ENCODE measurements around the gene KIF13A. TPM values are rescaled to one million over a fixed set of nuclear protein-coding genes. Genes with fewer than 3 reads are reported as not detected.
A peak's percentile ranks its signal among the peaks of the same experiment; 100 is the strongest.
"Not testable (repeated sequence)": the region's sequence is repeated elsewhere in the genome, so short reads cannot be mapped to it uniquely, and the experiment has no call there.

The KIF13A gene
- total RNA-seq, 3 donors from 2014 or later = 40.0 to 60.4 (median 49.6) TPM

DNA sequence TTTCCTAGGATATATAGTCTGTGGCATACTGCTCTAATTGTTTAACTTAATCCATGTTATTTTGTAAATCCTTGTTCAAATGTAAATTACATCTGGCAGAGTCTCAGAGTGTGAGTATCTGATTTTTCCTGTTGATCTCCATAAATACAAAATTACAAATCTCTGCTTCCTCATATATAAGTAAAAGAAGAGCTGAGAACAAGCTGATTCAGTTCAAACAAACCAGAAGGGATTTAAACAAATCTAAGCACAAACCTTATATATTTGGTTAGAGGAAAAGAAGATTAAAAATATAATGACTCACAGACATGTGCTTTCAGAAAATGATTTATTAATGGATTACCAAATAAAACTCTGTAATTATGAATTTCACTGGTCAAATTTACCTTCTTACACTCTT is 37.3 kb downstream of the KIF13A start:
- intact Hi-C loops (cut with DNase I; ENCODE audit: low total_unique reads) = no loop called here
- DNase-seq (ENCODE audit: low spot score in 2 of 2) = no peak

DNA sequence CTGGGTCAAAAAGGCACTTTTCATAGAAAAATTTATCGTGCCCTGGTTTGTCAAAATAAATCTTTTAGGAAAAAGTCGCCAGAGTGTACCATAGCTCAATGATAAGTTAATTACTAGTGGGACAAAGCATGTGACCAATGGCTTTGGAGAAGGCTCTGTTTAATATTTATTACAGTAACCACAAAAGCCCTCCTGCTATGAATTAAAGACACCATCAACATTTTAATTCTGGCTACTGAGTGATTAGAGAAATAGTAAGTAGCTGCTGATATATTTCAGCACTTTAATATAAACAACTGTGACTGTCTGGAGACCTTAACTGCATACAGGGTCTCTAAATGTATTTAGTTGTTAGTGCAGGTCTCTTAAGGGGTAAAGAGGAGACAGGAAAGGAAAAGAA is 38.3 kb downstream of the KIF13A start:
- Histone ChIP-seq H3K36me3 (no peaks in the 10 kb centered on the region), H3K27ac (no peak overlapping the region), H3K27me3 (no peaks in the 10 kb centered on the region), H3K4me1 (no peaks in the 10 kb centered on the region), H3K9me3 (no peaks in the 10 kb centered on the region), H3K4me3 (no peak overlapping the region)
- intact Hi-C loops (cut with DNase I; ENCODE audit: low total_unique reads) = no loop called here
- TF ChIP-seq POLR2A (IDR thresholded peaks at IDR 0.05) (no peak), POLR2AphosphoS5 (IDR thresholded peaks at IDR 0.05) (no peak)
- TF ChIP-seq, protein P1, sequence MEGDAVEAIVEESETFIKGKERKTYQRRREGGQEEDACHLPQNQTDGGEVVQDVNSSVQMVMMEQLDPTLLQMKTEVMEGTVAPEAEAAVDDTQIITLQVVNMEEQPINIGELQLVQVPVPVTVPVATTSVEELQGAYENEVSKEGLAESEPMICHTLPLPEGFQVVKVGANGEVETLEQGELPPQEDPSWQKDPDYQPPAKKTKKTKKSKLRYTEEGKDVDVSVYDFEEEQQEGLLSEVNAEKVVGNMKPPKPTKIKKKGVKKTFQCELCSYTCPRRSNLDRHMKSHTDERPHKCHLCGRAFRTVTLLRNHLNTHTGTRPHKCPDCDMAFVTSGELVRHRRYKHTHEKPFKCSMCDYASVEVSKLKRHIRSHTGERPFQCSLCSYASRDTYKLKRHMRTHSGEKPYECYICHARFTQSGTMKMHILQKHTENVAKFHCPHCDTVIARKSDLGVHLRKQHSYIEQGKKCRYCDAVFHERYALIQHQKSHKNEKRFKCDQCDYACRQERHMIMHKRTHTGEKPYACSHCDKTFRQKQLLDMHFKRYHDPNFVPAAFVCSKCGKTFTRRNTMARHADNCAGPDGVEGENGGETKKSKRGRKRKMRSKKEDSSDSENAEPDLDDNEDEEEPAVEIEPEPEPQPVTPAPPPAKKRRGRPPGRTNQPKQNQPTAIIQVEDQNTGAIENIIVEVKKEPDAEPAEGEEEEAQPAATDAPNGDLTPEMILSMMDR (IDR thresholded peaks at IDR 0.05) = no peak
- no peak for DNase-seq (ENCODE audit: low spot score in 2 of 2)

More for the DNA sequence above, 37.3 kb downstream of the KIF13A start:
- H3K4me1 ChIP-seq = no peaks in the 10 kb centered on the region
- no peak for TF ChIP-seq POLR2A (IDR thresholded peaks at IDR 0.05)
- TF ChIP-seq POLR2AphosphoS5 (IDR thresholded peaks at IDR 0.05) = no peak
- TF ChIP-seq, protein P1 (IDR thresholded peaks at IDR 0.05) = no peak
- no peak overlapping the region for H3K4me3 ChIP-seq
- peak overlapping the region in 1 of 2 donors; percentile 8 for H3K27ac ChIP-seq
- no peaks in the 10 kb centered on the region for H3K27me3 ChIP-seq
- H3K9me3 ChIP-seq = no peaks in the 10 kb centered on the region
- no peaks in the 10 kb centered on the region for H3K36me3 ChIP-seq

DNA sequence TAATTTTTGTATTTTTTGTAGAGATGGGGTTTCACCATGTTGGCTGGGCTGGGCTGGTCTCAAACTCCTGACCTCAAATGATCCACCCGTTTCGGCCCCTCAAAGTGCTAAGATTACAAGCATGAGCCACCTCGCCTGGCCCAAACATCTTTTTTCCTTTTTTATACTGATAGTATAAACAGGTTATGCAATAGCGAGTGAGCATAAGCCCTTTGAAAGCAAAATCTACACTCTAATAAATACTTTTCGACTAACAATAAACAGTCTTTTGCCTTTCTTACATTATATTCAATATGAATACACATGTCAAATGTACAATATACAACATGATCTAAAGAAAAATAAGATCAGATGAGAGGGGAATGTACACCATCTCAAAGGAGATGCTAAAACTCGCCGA is 38.7 kb downstream of the KIF13A start:
- DNase-seq (ENCODE audit: low spot score in 2 of 2) = no peak
- Histone ChIP-seq H3K27ac (no peak overlapping the region), H3K4me1 (no peaks in the 10 kb centered on the region), H3K9me3 (no peaks in the 10 kb centered on the region), H3K36me3 (no peaks in the 10 kb centered on the region), H3K27me3 (no peaks in the 10 kb centered on the region), H3K4me3 (no peak overlapping the region)
- intact Hi-C loops (cut with DNase I; ENCODE audit: low total_unique reads) = no loop called here
- TF ChIP-seq POLR2A (IDR thresholded peaks at IDR 0.05) (no peak), POLR2AphosphoS5 (IDR thresholded peaks at IDR 0.05) (no peak)
- TF ChIP-seq, protein P1 (IDR thresholded peaks at IDR 0.05) = no peak

DNA sequence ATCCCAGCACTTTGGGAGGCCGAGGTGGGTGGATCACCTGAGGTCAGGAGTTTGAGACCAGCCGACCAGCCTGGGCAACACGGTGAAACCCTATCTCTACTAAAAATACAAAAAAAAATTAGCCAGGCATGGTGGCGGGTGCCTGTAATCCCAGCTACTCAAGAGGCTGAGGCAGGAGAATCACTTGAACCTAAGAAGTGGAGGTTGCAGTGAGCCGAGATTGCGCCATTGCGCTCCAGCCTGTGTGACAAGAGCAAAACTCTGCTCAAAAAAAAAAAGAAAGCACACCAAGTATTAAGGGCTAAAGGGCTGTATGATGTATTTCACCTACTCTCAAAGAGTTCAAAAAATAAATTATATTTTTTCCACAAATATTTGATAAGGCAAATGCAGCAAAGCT is 39.9 kb downstream of the KIF13A start:
- H3K9me3 ChIP-seq; DNase-seq (ENCODE audit: low spot score in 2 of 2); H3K27ac ChIP-seq; H3K4me3 ChIP-seq; H3K27me3 ChIP-seq; H3K4me1 ChIP-seq; H3K36me3 ChIP-seq; intact Hi-C loops (cut with DNase I; ENCODE audit: low total_unique reads): not testable (repeated sequence)

DNA sequence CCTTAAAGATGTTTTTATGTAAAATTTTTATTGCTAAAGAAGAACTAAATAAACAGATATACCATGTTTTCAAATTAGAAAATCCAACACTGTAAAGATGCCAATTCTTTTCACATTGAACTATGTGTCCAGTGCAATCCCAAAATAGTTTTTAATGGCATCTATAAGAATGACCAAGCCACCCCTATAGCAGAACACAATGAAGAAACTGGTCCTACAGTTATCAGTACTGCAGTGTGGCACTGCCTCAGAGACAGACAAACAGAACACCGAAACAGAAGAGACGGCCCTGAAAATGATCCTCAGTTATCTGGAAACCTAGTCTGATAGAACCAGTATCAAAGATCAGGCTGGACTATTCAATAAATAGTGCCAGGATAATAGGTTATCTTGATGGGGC is 41.9 kb downstream of the KIF13A start:
- Histone ChIP-seq H3K27ac (no peak overlapping the region), H3K4me1 (no peaks in the 10 kb centered on the region), H3K27me3 (no peaks in the 10 kb centered on the region), H3K4me3 (no peak overlapping the region), H3K36me3 (no peaks in the 10 kb centered on the region), H3K9me3 (no peaks in the 10 kb centered on the region)
- no peak for TF ChIP-seq POLR2AphosphoS5 (IDR thresholded peaks at IDR 0.05)
- TF ChIP-seq, protein P1 (IDR thresholded peaks at IDR 0.05) = no peak
- no peak for TF ChIP-seq POLR2A (IDR thresholded peaks at IDR 0.05)
- intact Hi-C loops (cut with DNase I; ENCODE audit: low total_unique reads) = no loop called here
- no peak for DNase-seq (ENCODE audit: low spot score in 2 of 2)

DNA sequence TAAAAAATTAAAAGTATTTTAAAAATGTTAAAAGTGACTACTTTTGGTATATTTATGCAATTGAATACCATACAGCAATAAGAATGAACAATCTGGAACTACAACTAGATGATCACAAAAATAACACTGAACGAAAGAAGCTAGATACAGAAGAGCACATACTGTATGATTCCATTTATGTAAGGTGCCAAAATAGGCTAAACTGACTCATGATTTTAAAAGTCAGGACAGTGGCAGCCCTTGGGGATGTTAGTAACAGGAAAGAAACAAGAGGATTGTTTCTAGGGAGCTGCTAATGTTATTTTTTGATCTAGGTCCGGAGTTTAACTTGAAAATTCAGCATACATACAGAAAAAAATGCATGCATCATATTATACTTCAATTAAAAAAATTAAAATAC is 42.3 kb downstream of the KIF13A start:
- Histone ChIP-seq H3K4me1 (no peaks in the 10 kb centered on the region), H3K36me3 (no peaks in the 10 kb centered on the region), H3K27ac (no peak overlapping the region), H3K27me3 (no peaks in the 10 kb centered on the region), H3K4me3 (no peak overlapping the region), H3K9me3 (no peaks in the 10 kb centered on the region)
- TF ChIP-seq, protein P1 (IDR thresholded peaks at IDR 0.05) = no peak
- TF ChIP-seq POLR2A (IDR thresholded peaks at IDR 0.05) = no peak
- TF ChIP-seq POLR2AphosphoS5 (IDR thresholded peaks at IDR 0.05) = no peak
- DNase-seq (ENCODE audit: low spot score in 2 of 2) = no peak
- intact Hi-C loops (cut with DNase I; ENCODE audit: low total_unique reads) = no loop called here

All from breast epithelium (tissue), 4 donors.